Measurements from ENCODE around the gene ANKRD24. TPM values are rescaled to one million over a fixed set of nuclear protein-coding genes. Genes with fewer than 3 reads are reported as not detected.
"Not testable (repeated sequence)": the region's sequence is repeated elsewhere in the genome, so short reads cannot be mapped to it uniquely, and the experiment has no call there.

Gene ANKRD24
- total RNA-seq, 1 experiment from 2014 or later: 10.9 TPM

DNA sequence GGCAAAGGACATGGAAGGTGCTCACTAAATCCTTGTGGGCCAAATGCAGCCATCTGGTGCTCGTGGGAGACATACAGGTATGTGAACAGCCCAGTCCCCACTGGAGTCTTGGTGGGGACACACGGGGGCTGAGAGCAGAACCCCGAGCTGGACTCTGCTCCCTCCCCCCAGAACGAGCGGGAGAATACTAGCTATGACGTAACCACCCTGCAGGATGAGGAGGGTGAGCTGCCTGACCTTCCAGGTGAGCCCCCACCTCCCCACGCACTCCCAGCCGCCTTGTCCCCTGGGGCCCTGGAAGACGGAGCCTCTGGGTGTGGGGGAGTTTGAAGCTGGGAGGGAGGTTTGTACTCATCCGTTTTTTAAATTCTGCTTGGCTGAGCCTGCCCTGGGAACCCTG lies 33.3 kb downstream of the ANKRD24 start:
- Histone ChIP-seq H3K27me3 (replicated peaks; ENCODE audit: insufficient read depth, low read depth, low read length, poor library complexity) (peaks cover 3% of the 10 kb centered on the region), H3K36me3 (ENCODE audit: insufficient read depth, low read length, poor library complexity, severe bottlenecking) (no peaks in the 10 kb centered on the region), H3K4me1 (ENCODE audit: insufficient read depth, low read length, poor library complexity, severe bottlenecking) (no peaks in the 10 kb centered on the region), H3K4me3 (ENCODE audit: low read depth, low read length, poor library complexity, severe bottlenecking) (no peak overlapping the region), H3K9me3 (ENCODE audit: low read depth, low read length, poor library complexity, severe bottlenecking) (no peaks in the 10 kb centered on the region), H3K27ac (ENCODE audit: low read depth, low read length, poor library complexity, severe bottlenecking) (no peak overlapping the region)
- no peak for DNase-seq (ENCODE audit: low spot score)
- ChIA-PET CTCF (no interaction called here), POLR2A (ENCODE audit: low non-redundant PET) (no interaction called here)
- no peak for TF ChIP-seq EZH2 (IDR thresholded peaks at IDR 0.05; ENCODE audit: borderline replicate concordance, low read depth, low read length, poor library complexity, severe bottlenecking)
- TF ChIP-seq, protein P1, sequence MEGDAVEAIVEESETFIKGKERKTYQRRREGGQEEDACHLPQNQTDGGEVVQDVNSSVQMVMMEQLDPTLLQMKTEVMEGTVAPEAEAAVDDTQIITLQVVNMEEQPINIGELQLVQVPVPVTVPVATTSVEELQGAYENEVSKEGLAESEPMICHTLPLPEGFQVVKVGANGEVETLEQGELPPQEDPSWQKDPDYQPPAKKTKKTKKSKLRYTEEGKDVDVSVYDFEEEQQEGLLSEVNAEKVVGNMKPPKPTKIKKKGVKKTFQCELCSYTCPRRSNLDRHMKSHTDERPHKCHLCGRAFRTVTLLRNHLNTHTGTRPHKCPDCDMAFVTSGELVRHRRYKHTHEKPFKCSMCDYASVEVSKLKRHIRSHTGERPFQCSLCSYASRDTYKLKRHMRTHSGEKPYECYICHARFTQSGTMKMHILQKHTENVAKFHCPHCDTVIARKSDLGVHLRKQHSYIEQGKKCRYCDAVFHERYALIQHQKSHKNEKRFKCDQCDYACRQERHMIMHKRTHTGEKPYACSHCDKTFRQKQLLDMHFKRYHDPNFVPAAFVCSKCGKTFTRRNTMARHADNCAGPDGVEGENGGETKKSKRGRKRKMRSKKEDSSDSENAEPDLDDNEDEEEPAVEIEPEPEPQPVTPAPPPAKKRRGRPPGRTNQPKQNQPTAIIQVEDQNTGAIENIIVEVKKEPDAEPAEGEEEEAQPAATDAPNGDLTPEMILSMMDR (conservative IDR thresholded peaks at IDR 0.05; ENCODE audit: low read depth, low read length): no peak
- intact Hi-C loops (cut with micrococcal nuclease; ENCODE audit: unreplicated experiment): no loop called here
- BruUV-seq (replicated peaks): no TSS peak

DNA sequence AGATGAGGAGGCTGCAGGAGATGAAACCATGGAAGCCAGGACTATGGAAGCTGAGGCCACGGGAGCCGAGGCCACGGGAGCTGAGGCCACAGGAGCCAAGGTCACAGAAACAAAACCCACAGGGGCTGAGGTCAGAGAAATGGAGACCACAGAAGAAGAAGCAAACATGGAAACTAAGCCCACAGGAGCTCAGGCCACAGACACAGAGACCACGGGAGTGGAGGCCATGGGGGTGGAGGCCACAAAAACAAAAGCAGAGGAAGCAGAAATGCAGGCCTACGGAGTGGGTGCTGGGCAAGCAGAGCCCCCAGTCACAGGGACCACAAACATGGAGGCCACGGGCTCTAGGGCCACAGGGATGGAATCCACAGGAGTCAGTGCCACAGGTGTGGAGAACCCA lies 34.4 kb downstream of the ANKRD24 start:
- no peak overlapping the region for H3K27ac ChIP-seq (ENCODE audit: low read depth, low read length, poor library complexity, severe bottlenecking)
- H3K9me3 ChIP-seq (ENCODE audit: low read depth, low read length, poor library complexity, severe bottlenecking): no peaks in the 10 kb centered on the region
- intact Hi-C loops (cut with micrococcal nuclease; ENCODE audit: unreplicated experiment): no loop called here
- ChIA-PET POLR2A (ENCODE audit: low non-redundant PET) (no interaction called here), CTCF (no interaction called here)
- peaks cover 3% of the 10 kb centered on the region for H3K27me3 ChIP-seq (replicated peaks; ENCODE audit: insufficient read depth, low read depth, low read length, poor library complexity)
- no peaks in the 10 kb centered on the region for H3K36me3 ChIP-seq (ENCODE audit: insufficient read depth, low read length, poor library complexity, severe bottlenecking)
- BruUV-seq (replicated peaks): TSS peak; percentile 69
- no peak overlapping the region for H3K4me3 ChIP-seq (ENCODE audit: low read depth, low read length, poor library complexity, severe bottlenecking)
- DNase-seq (ENCODE audit: low spot score): no peak
- no peak for TF ChIP-seq EZH2 (IDR thresholded peaks at IDR 0.05; ENCODE audit: borderline replicate concordance, low read depth, low read length, poor library complexity, severe bottlenecking)
- TF ChIP-seq, protein P1 (conservative IDR thresholded peaks at IDR 0.05; ENCODE audit: low read depth, low read length): no peak
- no peaks in the 10 kb centered on the region for H3K4me1 ChIP-seq (ENCODE audit: insufficient read depth, low read length, poor library complexity, severe bottlenecking)

DNA sequence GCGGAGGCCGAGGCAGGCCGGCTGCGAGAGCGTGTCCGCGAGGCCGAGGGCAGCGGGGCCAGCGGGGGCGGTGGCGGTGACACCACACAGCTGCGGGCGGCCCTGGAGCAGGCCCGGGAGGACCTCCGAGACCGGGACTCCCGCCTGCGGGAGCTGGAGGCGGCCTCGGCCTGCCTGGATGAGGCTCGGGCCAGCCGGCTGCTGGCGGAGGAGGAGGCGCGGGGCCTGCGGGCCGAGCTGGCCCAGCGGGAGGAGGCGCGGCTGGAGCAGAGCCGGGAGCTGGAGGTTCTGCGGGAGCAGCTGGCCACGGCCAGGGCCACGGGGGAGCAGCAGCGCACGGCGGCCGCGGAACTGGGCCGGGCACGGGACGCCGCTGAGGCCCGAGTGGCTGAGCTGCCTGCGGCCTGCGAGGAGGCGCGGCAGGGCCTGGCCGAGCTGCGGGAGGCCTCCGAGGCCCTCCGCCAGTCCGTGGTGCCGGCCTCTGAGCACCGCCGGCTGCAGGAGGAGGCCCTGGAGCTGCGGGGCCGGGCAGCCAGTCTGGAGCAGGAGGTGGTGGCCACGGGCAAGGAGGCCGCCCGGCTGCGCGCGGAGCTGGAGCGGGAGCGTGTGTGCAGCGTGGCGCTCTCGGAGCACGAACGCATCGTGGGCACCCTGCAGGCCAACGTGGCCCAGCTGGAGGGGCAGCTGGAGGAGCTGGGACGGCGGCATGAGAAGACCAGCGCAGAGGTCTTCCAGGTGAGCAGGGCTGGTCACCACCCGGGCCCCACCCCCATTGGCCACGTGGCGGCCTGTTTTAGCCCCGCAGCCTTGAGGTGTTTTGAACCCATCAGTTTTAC lies 35.2 kb downstream of the ANKRD24 start:
- Histone ChIP-seq H3K36me3 (ENCODE audit: insufficient read depth, low read length, poor library complexity, severe bottlenecking) (no peaks in the 10 kb centered on the region), H3K9me3 (ENCODE audit: low read depth, low read length, poor library complexity, severe bottlenecking) (no peaks in the 10 kb centered on the region), H3K27me3 (replicated peaks; ENCODE audit: insufficient read depth, low read depth, low read length, poor library complexity) (no peaks in the 10 kb centered on the region), H3K4me1 (ENCODE audit: insufficient read depth, low read length, poor library complexity, severe bottlenecking) (no peaks in the 10 kb centered on the region), H3K27ac (ENCODE audit: low read depth, low read length, poor library complexity, severe bottlenecking) (no peak overlapping the region), H3K4me3 (ENCODE audit: low read depth, low read length, poor library complexity, severe bottlenecking) (no peak overlapping the region)
- no peak for DNase-seq (ENCODE audit: low spot score)
- CTCF ChIA-PET: no interaction called here
- intact Hi-C loops (cut with micrococcal nuclease; ENCODE audit: unreplicated experiment): no loop called here
- no TSS peak for BruUV-seq (replicated peaks)
- TF ChIP-seq, protein P1 (conservative IDR thresholded peaks at IDR 0.05; ENCODE audit: low read depth, low read length): no peak
- no peak for TF ChIP-seq EZH2 (IDR thresholded peaks at IDR 0.05; ENCODE audit: borderline replicate concordance, low read depth, low read length, poor library complexity, severe bottlenecking)
- POLR2A ChIA-PET (ENCODE audit: low non-redundant PET): no interaction called here

DNA sequence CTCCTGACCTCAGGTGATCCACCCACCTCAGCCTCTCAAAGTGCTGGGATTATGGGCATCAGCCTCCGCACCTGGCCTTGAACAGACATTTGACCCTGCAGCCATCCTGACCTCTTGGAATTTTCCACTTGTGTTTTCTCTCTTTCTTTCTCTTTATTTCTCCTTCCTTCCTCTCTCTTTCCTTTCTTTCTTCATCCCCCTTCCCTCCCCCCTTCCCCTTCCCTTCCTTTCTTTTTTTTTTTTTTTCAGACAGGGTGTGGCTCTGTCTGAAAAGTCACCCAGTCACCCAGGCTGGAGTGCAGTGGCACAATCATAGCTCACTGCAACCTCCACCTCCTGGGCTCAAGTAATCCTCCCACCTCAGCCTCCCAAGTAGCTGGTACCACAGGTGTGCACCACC lies 36.0 kb downstream of the ANKRD24 start:
- DNase-seq (ENCODE audit: low spot score); BruUV-seq (replicated peaks): not testable (repeated sequence)
- CTCF ChIA-PET: interaction anchor here (0.7 kb wide), 1 partner anchor 17 kb away, joined by 18 read pairs; no protein-coding TSS in a partner anchor

More for the DNA sequence above, 36.0 kb downstream of the ANKRD24 start:
- H3K27ac ChIP-seq (ENCODE audit: low read depth, low read length, poor library complexity, severe bottlenecking); H3K4me3 ChIP-seq (ENCODE audit: low read depth, low read length, poor library complexity, severe bottlenecking); H3K9me3 ChIP-seq (ENCODE audit: low read depth, low read length, poor library complexity, severe bottlenecking); intact Hi-C loops (cut with micrococcal nuclease; ENCODE audit: unreplicated experiment); H3K36me3 ChIP-seq (ENCODE audit: insufficient read depth, low read length, poor library complexity, severe bottlenecking); H3K27me3 ChIP-seq (replicated peaks; ENCODE audit: insufficient read depth, low read depth, low read length, poor library complexity); H3K4me1 ChIP-seq (ENCODE audit: insufficient read depth, low read length, poor library complexity, severe bottlenecking); POLR2A ChIA-PET (ENCODE audit: low non-redundant PET): not testable (repeated sequence)

Data from A673 (cell line).